Body of pancreas (tissue), 4 donors: ENCODE data around the gene FOXJ3.

Experiments
- POLR2A ChIP-seq, 3 donors: fragments of 450-650 bp; IDR thresholded peaks; one replicate each; pipeline ENCODE4 v1.6.1; 2016; ENCODE audit warnings: antibody characterized with exemption in 3 of 3, mild to moderate bottlenecking in 2 of 3
- TF ChIP-seq, protein P1 (sequence below), 7 experiments: fragments of 450-650 bp in 4 of 7; fragments of 200-600 bp in 3 of 7; sonication (generic) in 3 of 7; IDR thresholded peaks; one replicate each; pipeline ENCODE4 v1.5.1; 2016 to 2019; ENCODE audit warnings: antibody characterized with exemption in 7 of 7

DNA sequence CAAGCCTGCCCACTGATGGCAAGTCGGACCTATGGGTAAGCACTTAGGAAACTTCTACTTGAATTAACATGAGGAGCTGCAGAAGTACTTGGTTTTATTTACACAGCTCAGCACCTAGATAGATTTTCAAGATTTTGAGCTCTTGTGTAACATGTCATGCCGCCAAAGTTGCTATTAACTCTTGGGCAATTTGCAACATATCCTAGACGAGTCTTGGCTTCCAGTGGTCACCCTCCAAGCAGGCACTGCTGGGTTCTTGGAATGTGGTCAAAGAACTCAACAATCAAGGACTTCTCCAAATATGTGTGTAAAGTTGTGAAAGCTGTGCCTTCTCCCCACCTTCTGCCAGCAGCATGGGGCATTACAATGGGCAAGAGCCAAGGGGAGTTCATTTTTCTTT is 199.6 kb downstream of the FOXJ3 start:
- TF ChIP-seq, protein P1, sequence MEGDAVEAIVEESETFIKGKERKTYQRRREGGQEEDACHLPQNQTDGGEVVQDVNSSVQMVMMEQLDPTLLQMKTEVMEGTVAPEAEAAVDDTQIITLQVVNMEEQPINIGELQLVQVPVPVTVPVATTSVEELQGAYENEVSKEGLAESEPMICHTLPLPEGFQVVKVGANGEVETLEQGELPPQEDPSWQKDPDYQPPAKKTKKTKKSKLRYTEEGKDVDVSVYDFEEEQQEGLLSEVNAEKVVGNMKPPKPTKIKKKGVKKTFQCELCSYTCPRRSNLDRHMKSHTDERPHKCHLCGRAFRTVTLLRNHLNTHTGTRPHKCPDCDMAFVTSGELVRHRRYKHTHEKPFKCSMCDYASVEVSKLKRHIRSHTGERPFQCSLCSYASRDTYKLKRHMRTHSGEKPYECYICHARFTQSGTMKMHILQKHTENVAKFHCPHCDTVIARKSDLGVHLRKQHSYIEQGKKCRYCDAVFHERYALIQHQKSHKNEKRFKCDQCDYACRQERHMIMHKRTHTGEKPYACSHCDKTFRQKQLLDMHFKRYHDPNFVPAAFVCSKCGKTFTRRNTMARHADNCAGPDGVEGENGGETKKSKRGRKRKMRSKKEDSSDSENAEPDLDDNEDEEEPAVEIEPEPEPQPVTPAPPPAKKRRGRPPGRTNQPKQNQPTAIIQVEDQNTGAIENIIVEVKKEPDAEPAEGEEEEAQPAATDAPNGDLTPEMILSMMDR (IDR thresholded peaks at IDR 0.05) = no peak
- no peak for TF ChIP-seq POLR2A (IDR thresholded peaks at IDR 0.05)
